Hepatocyte (in vitro differentiated cells): ENCODE data around the gene C1orf115. TPM values are rescaled to one million over a fixed set of nuclear protein-coding genes. Genes with fewer than 3 reads are reported as not detected.

Experiments used
- DNase-seq: peaks from one replicate; pipeline ENCODE4 v3.0.0-alpha.2; 2016; ENCODE audit warnings: low spot score
- H2AFZ ChIP-seq: fragments of 200-600 bp; sonication (generic); 2 replicates; pipeline ENCODE4 v1.6.0; 2016; ENCODE audit warnings: antibody characterized with exemption, mild to moderate bottlenecking
- H3K27ac ChIP-seq: fragments of 200-600 bp; sonication (generic); 2 replicates; pipeline ENCODE4 v1.5.1; 2016; ENCODE audit warnings: mild to moderate bottlenecking
- H3K27me3 ChIP-seq: fragments of 200-600 bp; sonication (generic); 2 replicates; pipeline ENCODE4 v1.6.1; 2016
- H3K36me3 ChIP-seq: fragments of 200-600 bp; sonication (generic); replicated peaks from 2 replicates; pipeline ENCODE4 v1.5.1; 2016; ENCODE audit warnings: low read depth; ENCODE audit not compliant: insufficient read depth
- H3K4me1 ChIP-seq: fragments of 200-600 bp; sonication (generic); 2 replicates; pipeline ENCODE4 v1.5.1; 2016; ENCODE audit warnings: mild to moderate bottlenecking, moderate library complexity; ENCODE audit not compliant: insufficient read depth
- H3K4me2 ChIP-seq: fragments of 200-600 bp; sonication (generic); 2 replicates; pipeline ENCODE4 v1.6.0; 2016
- H3K4me3 ChIP-seq: fragments of 200-600 bp; sonication (generic); 2 replicates; pipeline ENCODE4 v1.5.1; 2016; ENCODE audit warnings: mild to moderate bottlenecking
- H3K79me2 ChIP-seq: fragments of 200-600 bp; sonication (generic); 2 replicates; pipeline ENCODE4 v1.6.0; 2017; ENCODE audit warnings: mild to moderate bottlenecking
- H3K9me2 ChIP-seq: fragments of 200-600 bp; sonication (generic); replicated peaks from 2 replicates; pipeline ENCODE4 v1.6.0; 2017; ENCODE audit warnings: mild to moderate bottlenecking; ENCODE audit not compliant: insufficient read depth
- H3K9me3 ChIP-seq: fragments of 200-600 bp; sonication (generic); 2 replicates; pipeline ENCODE4 v1.5.1; 2016; ENCODE audit warnings: low read depth, mild to moderate bottlenecking
- H4K20me1 ChIP-seq: fragments of 200-600 bp; sonication (generic); 2 replicates; pipeline ENCODE4 v1.6.0; 2016; ENCODE audit warnings: mild to moderate bottlenecking; ENCODE audit not compliant: insufficient read depth, poor library complexity, severe bottlenecking
- CTCF ChIP-seq: fragments of 200-600 bp; sonication (generic); IDR thresholded peaks from 2 replicates; pipeline ENCODE4 v1.5.1; 2016; ENCODE audit warnings: antibody characterized with exemption, mild to moderate bottlenecking; ENCODE audit not compliant: poor library complexity
- EZH2 ChIP-seq: fragments of 200-600 bp; sonication (generic); IDR thresholded peaks from 2 replicates; pipeline ENCODE4 v1.6.1; 2016; ENCODE audit warnings: antibody characterized with exemption, mild to moderate bottlenecking, borderline replicate concordance
- EZH2phosphoT487 ChIP-seq: fragments of 200-600 bp; sonication (generic); IDR thresholded peaks from one replicate; pipeline ENCODE4 v1.6.1; 2018; ENCODE audit warnings: antibody characterized with exemption, mild to moderate bottlenecking, low read depth, moderate library complexity; ENCODE audit not compliant: unreplicated experiment, severe bottlenecking
- WGBS: methylation state at CpG from one replicate; pipeline ENCODE4 v1.1.6; 2016; ENCODE audit warnings: low lambda C conversion rate; ENCODE audit errors: missing lambda C conversion rate; 5-methylcytosine and 5-hydroxymethylcytosine counted together
- polyA plus RNA-seq: library from polyadenylated mRNA; unstranded; fragments of >200 nt; fragmentation: Nextera tagmentation; extraction: Ambion mirVana; gene quantifications from 2 replicates; pipeline ENCODE4 v1.2.1, GENCODE V29; 2016
- total RNA-seq: library from RNA; depleted of rRNA; stranded (reverse); fragments of >200 nt; gene quantifications from 2 replicates; pipeline ENCODE4 v1.2.3, GENCODE V29; 2014

Gene C1orf115, protein sequence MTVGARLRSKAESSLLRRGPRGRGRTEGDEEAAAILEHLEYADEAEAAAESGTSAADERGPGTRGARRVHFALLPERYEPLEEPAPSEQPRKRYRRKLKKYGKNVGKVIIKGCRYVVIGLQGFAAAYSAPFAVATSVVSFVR
- total RNA-seq (46.4 and 49.2 TPM in 2 replicates), polyA plus RNA-seq (27.2 and 42.3 TPM in 2 replicates)

GRCh38 chr1:220690140-220691052, at the start of gene C1orf115:
C1orf115 (plus strand) TSS chr1:220690363; CDS start chr1:220690403, 40 bp downstream.
- Histone ChIP-seq H3K4me2 (peak within 1 kb of the TSS; percentile 76), H3K9me3 (no peaks in the 10 kb centered on the region), H3K4me1 (peaks cover 5% of the 10 kb centered on the region), H2AFZ (peak within 1 kb of the TSS; percentile 91), H3K4me3 (peak within 1 kb of the TSS; percentile 94), H3K27me3 (no peaks in the 10 kb centered on the region), H3K9me2 (no peaks in the 10 kb centered on the region), H3K36me3 (no peaks in the 10 kb centered on the region), H4K20me1 (peaks cover 8% of the 10 kb centered on the region), H3K27ac (peak within 1 kb of the TSS; percentile 88), H3K79me2 (peaks cover 34% of the 10 kb centered on the region)
- WGBS: 3% methylated on average over 45 of the region's 96 CpGs
- DNase-seq: peak; percentile 91
- no peak for TF ChIP-seq EZH2
- peak; percentile 99 for TF ChIP-seq CTCF

- no peak overlapping the region for H3K4me2 ChIP-seq
- no peaks in the 10 kb centered on the region for H3K4me1 ChIP-seq
- 93% methylated on average over 4 of the region's 4 CpGs for WGBS
- H2AFZ ChIP-seq: no peak overlapping the region
- H4K20me1 ChIP-seq: no peaks in the 10 kb centered on the region
- TF ChIP-seq EZH2 (no peak), CTCF (no peak), EZH2phosphoT487 (no peak)
- no peak overlapping the region for H3K27ac ChIP-seq
- no peaks in the 10 kb centered on the region for H3K9me2 ChIP-seq
- no peaks in the 10 kb centered on the region for H3K27me3 ChIP-seq
- H3K79me2 ChIP-seq: no peaks in the 10 kb centered on the region
- DNase-seq: no peak
- no peaks in the 10 kb centered on the region for H3K9me3 ChIP-seq
- H3K4me3 ChIP-seq: no peak overlapping the region
- no peaks in the 10 kb centered on the region for H3K36me3 ChIP-seq
Measured at GRCh38 chr1:220642285-220642684, 47.9 kb upstream of the C1orf115 start.

- WGBS: 97% methylated on average over 13 of the region's 13 CpGs
Measured at GRCh38 chr1:220652995-220653394, 37.2 kb upstream of the C1orf115 start.

More at GRCh38 chr1:220652995-220653394, 37.2 kb upstream of the C1orf115 start:
- Histone ChIP-seq H3K4me2 (no peak overlapping the region), H3K79me2 (no peaks in the 10 kb centered on the region), H2AFZ (no peak overlapping the region), H3K27ac (no peak overlapping the region), H3K27me3 (no peaks in the 10 kb centered on the region), H3K4me1 (no peaks in the 10 kb centered on the region), H4K20me1 (no peaks in the 10 kb centered on the region), H3K9me2 (no peaks in the 10 kb centered on the region), H3K9me3 (no peaks in the 10 kb centered on the region), H3K4me3 (no peak overlapping the region), H3K36me3 (no peaks in the 10 kb centered on the region)
- DNase-seq: no peak
- TF ChIP-seq EZH2: no peak
- TF ChIP-seq CTCF: no peak
- TF ChIP-seq EZH2phosphoT487: no peak
